Panc1 (cell line): ENCODE data around the gene LAMC3. TPM values are rescaled to one million over a fixed set of nuclear protein-coding genes. Genes with fewer than 3 reads are reported as not detected.

Experiments
- ATAC-seq: fragments of 200-7000 bp; cut with Tn5 transposase; 2 replicates; pipeline ENCODE4 v1.9.1; 2020; ENCODE audit warnings: mild to moderate bottlenecking, moderate library complexity
- BruUV-seq: library from RNA; stranded (reverse); fragments of 400-500 nt; replicated peaks from 2 replicates; lab custom pipeline; 2021; lab: Mats Ljungman, UMichigan
- CTCF ChIA-PET: fragments of 300-600 bp; sonication (Branson Sonifier 250); formaldehyde crosslinking; loops from one replicate; lab custom pipeline; 2022; ENCODE audit warnings: antibody characterized with exemption; lab: Charles Lee
- POLR2A ChIA-PET: fragments of 300-600 bp; sonication (Branson Sonifier 250); formaldehyde crosslinking; loops from one replicate; lab custom pipeline; 2022; ENCODE audit warnings: antibody characterized with exemption; lab: Charles Lee
- DNase-seq: peaks from one replicate; pipeline ENCODE4 v3.0.0-alpha.2; 2010; ENCODE audit warnings: low read depth, low spot score
- H3K27ac ChIP-seq: 2 replicates; pipeline ENCODE4 v1.5.1; 2011; ENCODE audit warnings: mild to moderate bottlenecking, low read length, inconsistent platforms
- H3K27me3 ChIP-seq: fragments of 200-500 bp; sonication (Bioruptor generic); 2 replicates; pipeline ENCODE4 v1.6.0; 2014; ENCODE audit warnings: low read length, inconsistent platforms; ENCODE audit not compliant: control insufficient read depth, insufficient read depth
- H3K36me3 ChIP-seq: fragments of 200-500 bp; sonication (Bioruptor generic); 2 replicates; pipeline ENCODE4 v1.5.1; 2014; ENCODE audit warnings: inconsistent platforms, mild to moderate bottlenecking, low read length, moderate library complexity; ENCODE audit not compliant: control insufficient read depth, insufficient read depth
- H3K4me1 ChIP-seq: 2 replicates; pipeline ENCODE4 v1.5.1; 2011; ENCODE audit warnings: inconsistent platforms, mild to moderate bottlenecking, low read length, moderate library complexity; ENCODE audit not compliant: control insufficient read depth, insufficient read depth
- H3K4me3 ChIP-seq, 2 experiments: 2 replicates each; pipeline ENCODE4 v1.5.1; 2011 to 2012; ENCODE audit warnings: low read depth in 2 of 2, low read length in 2 of 2, mild to moderate bottlenecking in 2 of 2, inconsistent platforms in 1 of 2, moderate library complexity in 1 of 2
- H3K9me3 ChIP-seq: fragments of 200-500 bp; sonication (Bioruptor generic); 2 replicates; pipeline ENCODE4 v1.5.1; 2014; ENCODE audit warnings: low read depth, mild to moderate bottlenecking, inconsistent platforms, low read length, moderate library complexity; ENCODE audit not compliant: control insufficient read depth, insufficient read depth
- CTCF ChIP-seq: fragments of 450-650 bp; IDR thresholded peaks from 2 replicates; pipeline ENCODE4 v1.5.1; 2017; ENCODE audit warnings: mild to moderate bottlenecking
- POLR2AphosphoS5 ChIP-seq: IDR thresholded peaks from 2 replicates; pipeline ENCODE4 v1.6.1; 2012; ENCODE audit warnings: mild to moderate bottlenecking, low read depth, low read length, moderate library complexity
- REST ChIP-seq, 2 experiments: IDR thresholded peaks; 2 replicates each; pipeline ENCODE4 v1.6.1; 2011 to 2012; ENCODE audit warnings: low read depth in 2 of 2, control low read depth in 1 of 2, low read length in 1 of 2, mild to moderate bottlenecking in 1 of 2, moderate library complexity in 1 of 2; ENCODE audit not compliant: insufficient read depth in 1 of 2
- SIN3A ChIP-seq: IDR thresholded peaks from 2 replicates; pipeline ENCODE4 v1.6.1; 2012; ENCODE audit warnings: low read depth, mild to moderate bottlenecking, low read length, moderate library complexity, borderline replicate concordance; ENCODE audit not compliant: insufficient read depth
- TCF7L2 ChIP-seq: IDR thresholded peaks from 2 replicates; pipeline ENCODE4 v1.6.1; 2011; ENCODE audit warnings: mild to moderate bottlenecking, low read depth, low read length, inconsistent platforms
- in situ Hi-C: cut with HindIII; loops from 2 replicates; pipeline ENCODE4 v1.10.0; 2016; ENCODE audit warnings: low sequenced_read_pairs, low pct_unique_long_range_greater_than_20kb
- intact Hi-C: fragments of 100-400 bp; cut with micrococcal nuclease; formaldehyde crosslinking; loops from one replicate; pipeline ENCODE4 v1.10.0; 2022; ENCODE audit not compliant: unreplicated experiment
- total RNA-seq: library from RNA; stranded (reverse); gene quantifications from one replicate; pipeline ENCODE4 v1.2.1, GENCODE V29; 2021; ENCODE audit not compliant: unreplicated experiment

The LAMC3 gene
- total RNA-seq, 1 experiment from 2014 or later = 16.4 TPM

GRCh38 chr9:131117121-131117761 is 108.3 kb downstream of the LAMC3 start:
- TF ChIP-seq REST (IDR thresholded peaks at IDR 0.05; ENCODE audit: insufficient read depth in 1 of 2, low read depth in 2 of 2, low read length in 1 of 2) (no peak), SIN3A (no peak), TCF7L2 (no peak), CTCF (no peak), POLR2AphosphoS5 (no peak)
- DNase-seq (no peak), ATAC-seq (no peak)
- Histone ChIP-seq H3K4me1 (no peaks in the 10 kb centered on the region), H3K4me3 (no peak overlapping the region), H3K27ac (no peak overlapping the region), H3K36me3 (no peaks in the 10 kb centered on the region), H3K9me3 (no peaks in the 10 kb centered on the region), H3K27me3 (no peaks in the 10 kb centered on the region)
- intact Hi-C loops (no loop called here), in situ Hi-C loops (no loop called here)
- ChIA-PET POLR2A (no interaction called here), CTCF (no interaction called here)
- no TSS peak for BruUV-seq

- Histone ChIP-seq H3K4me3 (no peak overlapping the region), H3K4me1 (no peaks in the 10 kb centered on the region), H3K9me3 (no peaks in the 10 kb centered on the region), H3K36me3 (no peaks in the 10 kb centered on the region), H3K27me3 (no peaks in the 10 kb centered on the region), H3K27ac (no peak overlapping the region)
- ChIA-PET CTCF (no interaction called here), POLR2A (no interaction called here)
- intact Hi-C loops (no loop called here), in situ Hi-C loops (no loop called here)
- TF ChIP-seq POLR2AphosphoS5 = no peak
- TF ChIP-seq SIN3A = no peak
- no peak for TF ChIP-seq REST (IDR thresholded peaks at IDR 0.05; ENCODE audit: insufficient read depth in 1 of 2, low read depth in 2 of 2, low read length in 1 of 2)
- no peak for TF ChIP-seq CTCF
- no peak for TF ChIP-seq TCF7L2
- DNase-seq (no peak), ATAC-seq (no peak)
- BruUV-seq = no TSS peak
These were observed 108.8 kb downstream of the LAMC3 start for GRCh38 chr9:131117762-131118145.
